ENCODE data around the gene GABBR1. TPM values are rescaled to one million over a fixed set of nuclear protein-coding genes. Genes with fewer than 3 reads are reported as not detected.
A peak's percentile ranks its signal among the peaks of the same experiment; 100 is the strongest.

GABBR1 gene
- total RNA-seq, 1 experiment from 2014 or later: 146 TPM

- Histone ChIP-seq H3K27me3 (ENCODE audit: insufficient read depth, low read length) (peaks cover 26% of the 10 kb centered on the region), H3K27ac (ENCODE audit: insufficient read length, low read depth, low read length) (no peak overlapping the region), H3K9me3 (ENCODE audit: control insufficient read depth, low read depth, low read length) (no peaks in the 10 kb centered on the region), H4K5ac (ENCODE audit: insufficient read length, low read depth, low read length) (no peak overlapping the region), H3K56ac (ENCODE audit: insufficient read length, low read depth, low read length) (no peak overlapping the region), H2AFZ (ENCODE audit: low read length) (no peak overlapping the region), H2AK5ac (ENCODE audit: insufficient read length, low read length) (no peak overlapping the region), H3K23ac (ENCODE audit: insufficient read length, low read depth, low read length) (no peak overlapping the region), H3K4me1 (ENCODE audit: insufficient read depth, low read length) (peaks cover 7% of the 10 kb centered on the region; the same call in 1 of the 2 replicates), H4K8ac (replicated peaks; ENCODE audit: insufficient read length, low read depth, low read length) (no peak overlapping the region), H4K91ac (ENCODE audit: insufficient read length, low read depth, low read length) (no peak overlapping the region), H2BK20ac (ENCODE audit: low read depth, low read length, poor library complexity, severe bottlenecking) (no peak overlapping the region), H3K4ac (ENCODE audit: low read depth, low read length) (no peak overlapping the region), H3T11ph (ENCODE audit: low read length) (no peak overlapping the region), H2BK120ac (ENCODE audit: low read depth, low read length, poor library complexity, severe bottlenecking) (no peak overlapping the region), H2BK15ac (ENCODE audit: low read depth, low read length) (no peak overlapping the region), H3K18ac (ENCODE audit: insufficient read length, low read depth, low read length) (no peak overlapping the region), H3K4me2 (ENCODE audit: insufficient read depth, insufficient read length, low read length) (peak overlapping the region; percentile 47), H3K23me2 (ENCODE audit: insufficient read length, low read depth, low read length, poor library complexity, severe bottlenecking) (peaks cover 11% of the 10 kb centered on the region), H3K79me2 (ENCODE audit: insufficient read depth, low read length) (no peaks in the 10 kb centered on the region), H2BK12ac (ENCODE audit: insufficient read length, low read depth, low read length) (no peak overlapping the region), H2BK5ac (ENCODE audit: insufficient read length, low read length) (no peak overlapping the region), H3K14ac (ENCODE audit: insufficient read depth, low read length) (no peak overlapping the region), H4K20me1 (ENCODE audit: control insufficient read depth, insufficient read depth, insufficient read length) (no peaks in the 10 kb centered on the region), H3K79me1 (ENCODE audit: insufficient read depth, low read depth, low read length, poor library complexity, severe bottlenecking) (no peaks in the 10 kb centered on the region), H3K9ac (ENCODE audit: extremely low read depth, insufficient read length, low read length) (no peak overlapping the region)
- Mint-ChIP-seq H3K27me3 (ENCODE audit: low read depth) (peaks cover 78% of the 10 kb centered on the region), H3K36me3 (ENCODE audit: insufficient read depth in 1 of 3, low read depth in 3 of 3) (peaks cover 3 to 16% (median 8%) of the 10 kb centered on the region in 3 experiments; a peak in 5 of 7 replicates), H3K4me1 (peaks cover 41 to 51% of the 10 kb centered on the region in 2 experiments), H3K27ac (no peak overlapping the region; a peak in 1 of 7 replicates), H3K4me3 (peak overlapping the region in 1 of 2 experiments; percentile 28; a peak in 1 of 5 replicates), H3K9me3 (peaks cover 6 to 9% of the 10 kb centered on the region in 2 experiments; a peak in 3 of 5 replicates)
- DNase-seq: no peak
- TF ChIP-seq CTCF (conservative IDR thresholded peaks at IDR 0.05): no peak
Measured at GRCh38 chr6:29557320-29557719, 75.7 kb downstream of the GABBR1 start.
